ENCODE data around the gene FAM98B.

GRCh38 chr15:38412466-38412865 lies 41.5 kb upstream of the FAM98B start:
- TF ChIP-seq POLR2A (IDR thresholded peaks at IDR 0.05; ENCODE audit: low read length): no peak
- no peak for TF ChIP-seq CTCF (IDR thresholded peaks at IDR 0.05)
- TF ChIP-seq ELK1 (IDR thresholded peaks at IDR 0.05; ENCODE audit: low read depth, low read length): no peak
- no peak for TF ChIP-seq ZC3H11A (IDR thresholded peaks at IDR 0.05)
- no peak for TF ChIP-seq EP300 (IDR thresholded peaks at IDR 0.05)
- TF ChIP-seq JUN (IDR thresholded peaks at IDR 0.05): no peak
- TF ChIP-seq CHD4 (IDR thresholded peaks at IDR 0.05; ENCODE audit: borderline replicate concordance): no peak
- TF ChIP-seq FOSL2 (IDR thresholded peaks at IDR 0.05): no peak
- TF ChIP-seq FOSL2 (CRISPR knock-in tag; IDR thresholded peaks at IDR 0.05): no peak
- TF ChIP-seq NPAS2 (CRISPR knock-in tag; IDR thresholded peaks at IDR 0.05; ENCODE audit: borderline replicate concordance): no peak
- no peak for TF ChIP-seq RAD21 (conservative IDR thresholded peaks at IDR 0.05 in 1 of 2, IDR thresholded peaks at IDR 0.05 in 1 of 2)
- TF ChIP-seq FOSB (CRISPR knock-in tag; IDR thresholded peaks at IDR 0.05): no peak
- no peak for TF ChIP-seq USF2 (IDR thresholded peaks at IDR 0.05)
